H9 (cell line): ENCODE measurements around the gene TFR2. TPM values are rescaled to one million over a fixed set of nuclear protein-coding genes. Genes with fewer than 3 reads are reported as not detected.
"Not testable (repeated sequence)": the region's sequence is repeated elsewhere in the genome, so short reads cannot be mapped to it uniquely, and the experiment has no call there.

Source experiments
- DNase-seq: peaks from one replicate; pipeline ENCODE4 v3.0.0-alpha.2; 2017
- H2AFZ ChIP-seq: one replicate; pipeline ENCODE4 v1.6.1; 2013; ENCODE audit warnings: mild to moderate bottlenecking, low read length, control low read depth, moderate library complexity
- H2AK5ac ChIP-seq: 2 replicates; pipeline ENCODE4 v1.6.1; 2013; ENCODE audit warnings: low read length, control low read depth, mixed read lengths; ENCODE audit not compliant: insufficient read length
- H2BK120ac ChIP-seq: one replicate; pipeline ENCODE4 v1.6.1; 2013; ENCODE audit warnings: low read depth, mild to moderate bottlenecking, low read length, control low read depth, inconsistent platforms; ENCODE audit not compliant: poor library complexity, severe bottlenecking
- H2BK12ac ChIP-seq: 2 replicates; pipeline ENCODE4 v1.6.1; 2013; ENCODE audit warnings: low read length, control low read depth, mixed read lengths, low read depth; ENCODE audit not compliant: insufficient read length
- H2BK15ac ChIP-seq: 2 replicates; pipeline ENCODE4 v1.6.1; 2013; ENCODE audit warnings: low read depth, low read length, control low read depth
- H2BK20ac ChIP-seq: one replicate; pipeline ENCODE4 v1.6.1; 2013; ENCODE audit warnings: low read depth, mild to moderate bottlenecking, low read length, control low read depth, inconsistent platforms; ENCODE audit not compliant: poor library complexity, severe bottlenecking
- H2BK5ac ChIP-seq: 2 replicates; pipeline ENCODE4 v1.6.1; 2013; ENCODE audit warnings: low read length, control low read depth, mixed read lengths; ENCODE audit not compliant: insufficient read length
- H3K14ac ChIP-seq: 2 replicates; pipeline ENCODE4 v1.6.1; 2013; ENCODE audit warnings: low read length, control low read depth; ENCODE audit not compliant: insufficient read depth
- H3K18ac ChIP-seq: 2 replicates; pipeline ENCODE4 v1.6.1; 2013; ENCODE audit warnings: low read depth, mild to moderate bottlenecking, mixed read lengths, low read length, control low read depth; ENCODE audit not compliant: insufficient read length
- H3K23ac ChIP-seq: 2 replicates; pipeline ENCODE4 v1.6.1; 2013; ENCODE audit warnings: low read length, control low read depth, mixed read lengths, low read depth; ENCODE audit not compliant: insufficient read length
- H3K23me2 ChIP-seq: 2 replicates; pipeline ENCODE4 v1.6.1; 2013; ENCODE audit warnings: low read depth, mild to moderate bottlenecking, mixed read lengths, low read length, control low read depth; ENCODE audit not compliant: insufficient read length, poor library complexity, severe bottlenecking
- H3K27ac ChIP-seq: 2 replicates; pipeline ENCODE4 v1.5.1; 2013; ENCODE audit warnings: low read length, control low read depth, mixed read lengths, low read depth; ENCODE audit not compliant: insufficient read length
- H3K27me3 ChIP-seq: 2 replicates; pipeline ENCODE4 v1.6.1; 2013; ENCODE audit warnings: low read length, control low read depth, inconsistent platforms; ENCODE audit not compliant: insufficient read depth
- H3K4ac ChIP-seq: 2 replicates; pipeline ENCODE4 v1.6.1; 2013; ENCODE audit warnings: low read depth, mild to moderate bottlenecking, control low read depth, inconsistent platforms, low read length, moderate library complexity
- H3K4me1 ChIP-seq: 2 replicates; pipeline ENCODE4 v1.6.1; 2013; ENCODE audit warnings: low read length, control low read depth, inconsistent platforms; ENCODE audit not compliant: insufficient read depth
- H3K4me2 ChIP-seq: 2 replicates; pipeline ENCODE4 v1.6.1; 2013; ENCODE audit warnings: low read length, control low read depth, mixed read lengths; ENCODE audit not compliant: insufficient read length, insufficient read depth
- H3K56ac ChIP-seq: 2 replicates; pipeline ENCODE4 v1.6.1; 2013; ENCODE audit warnings: low read depth, mild to moderate bottlenecking, mixed read lengths, low read length, control low read depth; ENCODE audit not compliant: insufficient read length
- H3K79me1 ChIP-seq: 2 replicates; pipeline ENCODE4 v1.6.1; 2013; ENCODE audit warnings: low read depth, mild to moderate bottlenecking, moderate library complexity, low read length, control low read depth, inconsistent platforms; ENCODE audit not compliant: insufficient read depth, poor library complexity, severe bottlenecking
- H3K79me2 ChIP-seq: 2 replicates; pipeline ENCODE4 v1.6.1; 2013; ENCODE audit warnings: low read length, control low read depth, inconsistent platforms; ENCODE audit not compliant: insufficient read depth
- H3K9ac ChIP-seq: 2 replicates; pipeline ENCODE4 v1.6.1; 2013; ENCODE audit warnings: low read length, control low read depth, mixed read lengths; ENCODE audit not compliant: insufficient read length; ENCODE audit errors: extremely low read depth
- H3K9me3 ChIP-seq: one replicate; pipeline ENCODE4 v1.6.1; 2013; ENCODE audit warnings: low read depth, low read length, inconsistent platforms; ENCODE audit not compliant: control insufficient read depth
- H3T11ph ChIP-seq: one replicate; pipeline ENCODE4 v1.6.1; 2013; ENCODE audit warnings: mild to moderate bottlenecking, low read length, control low read depth, inconsistent platforms
- H4K20me1 ChIP-seq: one replicate; pipeline ENCODE4 v1.6.1; 2013; ENCODE audit not compliant: control insufficient read depth, insufficient read length, insufficient read depth
- H4K5ac ChIP-seq: 2 replicates; pipeline ENCODE4 v1.6.1; 2013; ENCODE audit warnings: low read depth, mild to moderate bottlenecking, mixed read lengths, low read length, control low read depth; ENCODE audit not compliant: insufficient read length
- H4K8ac ChIP-seq: replicated peaks from 2 replicates; pipeline ENCODE4 v1.6.1; 2013; ENCODE audit warnings: low read length, control low read depth, mixed read lengths, low read depth; ENCODE audit not compliant: insufficient read length
- H4K91ac ChIP-seq: 2 replicates; pipeline ENCODE4 v1.6.1; 2013; ENCODE audit warnings: low read depth, mild to moderate bottlenecking, moderate library complexity, mixed read lengths, low read length, control low read depth; ENCODE audit not compliant: insufficient read length
- H3K27ac Mint-ChIP-seq, 3 experiments: 2 replicates in 2 of 3; 3 replicates in 1 of 3; pipeline ENCODE4 v1.8.0; 2020 to 2021; ENCODE audit warnings: mixed read lengths in 3 of 3, mild to moderate bottlenecking in 1 of 3, moderate library complexity in 1 of 3
- H3K27me3 Mint-ChIP-seq: 2 replicates; pipeline ENCODE4 v1.8.0; 2021; ENCODE audit warnings: low read depth, mild to moderate bottlenecking, moderate library complexity, mixed read lengths
- H3K36me3 Mint-ChIP-seq, 3 experiments: 2 replicates in 2 of 3; 3 replicates in 1 of 3; pipeline ENCODE4 v1.8.0; 2020 to 2021; ENCODE audit warnings: low read depth in 3 of 3, mixed read lengths in 3 of 3; ENCODE audit not compliant: insufficient read depth in 1 of 3
- H3K4me1 Mint-ChIP-seq, 2 experiments: 2 replicates each; pipeline ENCODE4 v1.8.0; 2020; ENCODE audit warnings: mixed read lengths in 2 of 2
- H3K4me3 Mint-ChIP-seq, 2 experiments: 2 replicates in 1 of 2; 3 replicates in 1 of 2; pipeline ENCODE4 v1.8.0; 2020 to 2021; ENCODE audit warnings: mild to moderate bottlenecking in 2 of 2, mixed read lengths in 2 of 2, moderate library complexity in 1 of 2
- H3K9me3 Mint-ChIP-seq, 2 experiments: 2 replicates in 1 of 2; 3 replicates in 1 of 2; pipeline ENCODE4 v1.8.0; 2020; ENCODE audit warnings: mild to moderate bottlenecking in 2 of 2, mixed read lengths in 2 of 2, moderate library complexity in 1 of 2
- CTCF ChIP-seq: fragments of 200-600 bp; sonication (generic); conservative IDR thresholded peaks from 3 replicates; pipeline ENCODE4 v1.8.0; 2021; ENCODE audit warnings: antibody characterized with exemption, mild to moderate bottlenecking
- WGBS: extraction: QIAGEN DNeasy Blood & Tissue Kit; methylation state at CpG from one replicate; pipeline ENCODE4 v1.1.7; 2013; ENCODE audit warnings: missing lambda C conversion rate, low lambda C conversion rate, mixed read lengths; ENCODE audit not compliant: insufficient read length; ENCODE audit errors: extremely low coverage; 5-methylcytosine and 5-hydroxymethylcytosine counted together
- total RNA-seq: library from RNA; stranded (reverse); gene quantifications from 2 replicates; pipeline ENCODE4 v1.2.1, GENCODE V29; 2021

Gene TFR2
- total RNA-seq, 1 experiment from 2014 or later: 2.3 TPM

- no CpG with 5 or more reads among the region's 8 CpGs for WGBS
- Histone ChIP-seq H3K4me1 (no peaks in the 10 kb centered on the region), H3K14ac (no peak overlapping the region), H3K79me2 (no peaks in the 10 kb centered on the region), H3T11ph (no peak overlapping the region), H2BK120ac (no peak overlapping the region), H3K23me2 (peaks cover 13% of the 10 kb centered on the region), H3K4me2 (no peak overlapping the region), H3K27me3 (no peaks in the 10 kb centered on the region), H2AK5ac (no peak overlapping the region), H2BK12ac (no peak overlapping the region), H4K8ac (no peak overlapping the region), H2BK20ac (no peak overlapping the region), H3K18ac (no peak overlapping the region), H4K5ac (no peak overlapping the region), H2AFZ (no peak overlapping the region), H3K4ac (no peak overlapping the region), H3K56ac (no peak overlapping the region), H3K9me3 (no peaks in the 10 kb centered on the region), H2BK15ac (no peak overlapping the region), H3K23ac (no peak overlapping the region), H4K20me1 (no peaks in the 10 kb centered on the region), H3K79me1 (no peaks in the 10 kb centered on the region), H3K9ac (no peak overlapping the region), H2BK5ac (no peak overlapping the region), H4K91ac (no peak overlapping the region), H3K27ac (no peak overlapping the region)
- no peak for DNase-seq
- peaks cover 7 to 8% of the 10 kb centered on the region in 2 experiments for H3K4me1 Mint-ChIP-seq
- no peaks in the 10 kb centered on the region; a peak in 2 of 5 replicates for H3K9me3 Mint-ChIP-seq
- H3K4me3 Mint-ChIP-seq: no peak overlapping the region
- TF ChIP-seq CTCF: no peak
- peaks cover 48% of the 10 kb centered on the region for H3K27me3 Mint-ChIP-seq
- no peak overlapping the region for H3K27ac Mint-ChIP-seq
- no peaks in the 10 kb centered on the region; a peak in 1 of 7 replicates for H3K36me3 Mint-ChIP-seq
Observed at GRCh38 chr7:100670074-100670473, 28.7 kb upstream of the TFR2 start.

GRCh38 chr7:100669106-100669505 lies 27.8 kb upstream of the TFR2 start:
- not testable (repeated sequence) for H3K9ac ChIP-seq, H3K27ac ChIP-seq, H3K4me3 Mint-ChIP-seq, H3K18ac ChIP-seq, H3K4me1 ChIP-seq, H2BK20ac ChIP-seq, H3K27me3 ChIP-seq, H2BK5ac ChIP-seq, H3K56ac ChIP-seq, H3K9me3 ChIP-seq, H4K91ac ChIP-seq, H2BK15ac ChIP-seq, H2AFZ ChIP-seq, DNase-seq, H3K27ac Mint-ChIP-seq, H3K9me3 Mint-ChIP-seq, H2BK120ac ChIP-seq, H4K20me1 ChIP-seq, H4K8ac ChIP-seq, H3K4ac ChIP-seq, H3K4me2 ChIP-seq, H2AK5ac ChIP-seq, H3K23me2 ChIP-seq, H2BK12ac ChIP-seq, H3K4me1 Mint-ChIP-seq, H3K79me1 ChIP-seq, H3T11ph ChIP-seq, H4K5ac ChIP-seq, H3K23ac ChIP-seq, H3K14ac ChIP-seq, H3K79me2 ChIP-seq, H3K36me3 Mint-ChIP-seq
- peaks cover 48% of the 10 kb centered on the region for H3K27me3 Mint-ChIP-seq
- no CpG with 5 or more reads among the region's 12 CpGs for WGBS
